Measurements from ENCODE around the gene ATG2B. TPM values are rescaled to one million over a fixed set of nuclear protein-coding genes. Genes with fewer than 3 reads are reported as not detected.

ATG2B gene
- total and polyA plus RNA-seq, 2 of the 4 experiments (the other 2 are of a cell fraction) = 6.9 to 22.0 TPM

- intact Hi-C loops (cut with micrococcal nuclease) (loop anchor here (5.0 kb wide), 1 partner anchor 60 kb away; no protein-coding TSS in a partner anchor), dilution Hi-C loops (cut with HindIII; ENCODE audit: low sequenced_read_pairs, unreplicated experiment) (no loop called here), in situ Hi-C loops (cut with MboI; ENCODE audit: low sequenced_read_pairs) (no loop called here)
- BruUV-seq (replicated peaks) = no TSS peak
- no peak overlapping the region for H2BK120ac ChIP-seq (ENCODE audit: low read depth, low read length)
- WGBS, 2 experiments (ENCODE audit: extremely low coverage in 2 of 2, insufficient read length in 1 of 2) = 3% methylated on average over 10 of the region's 27 CpGs; no CpG with 5 or more reads in 1 of the 2 experiments
- H3K27me3 ChIP-seq (ENCODE audit: control insufficient read depth, insufficient read depth, low read length) = no peaks in the 10 kb centered on the region
- peak overlapping the region; percentile 16 for H2BK5ac ChIP-seq (ENCODE audit: low read depth, low read length, poor library complexity, severe bottlenecking)
- ATAC-seq (ENCODE audit: low read depth) (no peak), DNase-seq (peak; percentile 30)
- H3K9ac ChIP-seq (ENCODE audit: low read depth, low read length) = peak overlapping the region; percentile 74
- peaks cover 19% of the 10 kb centered on the region; the same call in 1 of the 2 replicates for H4K20me1 ChIP-seq (ENCODE audit: insufficient read depth, low read length)
- H3K36me3 ChIP-seq (ENCODE audit: control insufficient read depth, insufficient read depth, low read length) = no peaks in the 10 kb centered on the region
- H3K56ac ChIP-seq (ENCODE audit: extremely low read depth, insufficient read depth, low read length) = 0 out of 2 replicates have a peak overlapping the region, but pooled peaks have one; percentile 24
- peak overlapping the region; percentile 94 for H2AFZ ChIP-seq (replicated peaks; ENCODE audit: low read length, poor library complexity)
- peaks cover 27 to 71% of the 10 kb centered on the region in 2 experiments for H3K79me1 ChIP-seq (ENCODE audit: low read depth in 1 of 2, low read length in 2 of 2)
- POLR2A ChIA-PET (ENCODE audit: unreplicated experiment) = interaction anchor here (0.6 kb wide), 1 partner anchor 20 kb away, joined by 11 read pairs; no protein-coding TSS in a partner anchor
- peak overlapping the region; percentile 60; the same call in 1 of the 2 replicates for H3K14ac ChIP-seq (replicated peaks; ENCODE audit: low read depth, low read length)
- peak overlapping the region; percentile 42; the same call in 1 of the 2 replicates for H3K4ac ChIP-seq (ENCODE audit: low read depth, low read length)
- H3K4me1 ChIP-seq (ENCODE audit: control insufficient read depth, insufficient read depth, low read length) = peaks cover 6% of the 10 kb centered on the region
- CTCF ChIA-PET = no interaction called here
- peak overlapping the region; percentile 86 for H2AK9ac ChIP-seq (replicated peaks; ENCODE audit: low read depth, low read length, poor library complexity)
- H3K18ac ChIP-seq (ENCODE audit: low read depth, low read length) = no peak overlapping the region; the same call in 1 of the 2 replicates
- H2BK20ac ChIP-seq (ENCODE audit: low read depth, low read length) = no peak overlapping the region
- no peak overlapping the region for H4K91ac ChIP-seq (ENCODE audit: insufficient read depth, low read depth, low read length)
- no peaks in the 10 kb centered on the region for H3K9me3 ChIP-seq (ENCODE audit: control insufficient read depth, insufficient read depth, low read length)
- H2BK15ac ChIP-seq (ENCODE audit: low read depth, low read length) = no peak overlapping the region
- H3K23ac ChIP-seq (ENCODE audit: low read depth, low read length) = peak overlapping the region; percentile 91
- H3K4me3 ChIP-seq (ENCODE audit: insufficient read depth, low read depth, low read length) = peak overlapping the region; percentile 96
- H2AK5ac ChIP-seq (ENCODE audit: low read depth, low read length) = no peak overlapping the region
- peak overlapping the region; percentile 54 for H3K27ac ChIP-seq (ENCODE audit: insufficient read depth, low read length)
- H3K9me1 ChIP-seq (ENCODE audit: insufficient read depth, low read length) = peaks cover 6% of the 10 kb centered on the region
- peak overlapping the region; percentile 35 to 73; a peak in 1 of 4 replicates for H4K8ac ChIP-seq (ENCODE audit: low read depth in 2 of 2, low read length in 2 of 2)
- H4K5ac ChIP-seq (ENCODE audit: low read depth, low read length) = no peak overlapping the region; the same call in 1 of the 2 replicates
- peak overlapping the region; percentile 99 for H3K4me2 ChIP-seq (ENCODE audit: low read depth, low read length)
- TF ChIP-seq MAFK (IDR thresholded peaks at IDR 0.05; ENCODE audit: low read depth, low read length) (peak; percentile 98), SMC3 (IDR thresholded peaks at IDR 0.05; ENCODE audit: low read depth, low read length) (no peak), BHLHE40 (IDR thresholded peaks at IDR 0.05; ENCODE audit: low read depth, low read length) (no peak), RAD21 (IDR thresholded peaks at IDR 0.05; ENCODE audit: low read length) (no peak), CTCF (conservative IDR thresholded peaks at IDR 0.05; ENCODE audit: low read depth, low read length) (no peak), CEBPB (IDR thresholded peaks at IDR 0.05; ENCODE audit: low read depth, low read length) (no peak), CHD1 (IDR thresholded peaks at IDR 0.05; ENCODE audit: low read depth, low read length) (0 out of 2 replicates have a peak, but pooled peaks have one; percentile 47), FOS (IDR thresholded peaks at IDR 0.05; ENCODE audit: low read depth, low read length) (no peak), NFE2L2 (IDR thresholded peaks at IDR 0.05; ENCODE audit: low read depth, low read length) (no peak), MAZ (IDR thresholded peaks at IDR 0.05; ENCODE audit: borderline replicate concordance, low read depth, low read length) (no peak), RFX5 (IDR thresholded peaks at IDR 0.05; ENCODE audit: low read depth, low read length) (no peak), MXI1 (IDR thresholded peaks at IDR 0.05; ENCODE audit: borderline replicate concordance, low read depth, low read length) (peak; percentile 44; the same call in 1 of the 2 replicates), RCOR1 (IDR thresholded peaks at IDR 0.05; ENCODE audit: insufficient replicate concordance, low read length) (no peak), POLR2A (IDR thresholded peaks at IDR 0.05; ENCODE audit: low read depth, low read length) (0 out of 2 replicates have a peak, but pooled peaks have one; percentile 0), USF2 (IDR thresholded peaks at IDR 0.05; ENCODE audit: low read depth, low read length) (peak; percentile 83)
Measured at GRCh38 chr14:96362071-96362964, 823 bp downstream of the ATG2B start.

Data from IMR-90 (cell line).